Breast epithelium (tissue), 4 donors: ENCODE results near the gene FZD10. TPM values are rescaled to one million over a fixed set of nuclear protein-coding genes. Genes with fewer than 3 reads are reported as not detected.

Experiments
- DNase-seq, 2 donors: peaks; one replicate each; pipeline ENCODE4 v3.0.0-alpha.2; 2019; ENCODE audit warnings: low spot score in 2 of 2
- H3K27ac ChIP-seq, 2 donors: fragments of 200-600 bp; sonication (generic) in 1 of 2; one replicate each; pipeline ENCODE4 v1.5.1; 2016 to 2019; ENCODE audit warnings: mild to moderate bottlenecking in 1 of 2
- H3K27me3 ChIP-seq, 2 donors: fragments of 200-600 bp; sonication (generic) in 1 of 2; one replicate each; pipeline versions ENCODE4 v1.5.1 to v1.6.0; 2017 to 2019; ENCODE audit warnings: control low read depth in 1 of 2, mild to moderate bottlenecking in 1 of 2
- H3K36me3 ChIP-seq: fragments of 200-600 bp; one replicate; pipeline ENCODE4 v1.5.1; 2019
- H3K4me1 ChIP-seq, 2 donors: fragments of 200-600 bp; sonication (generic); one replicate each; pipeline ENCODE4 v1.5.1; 2016 to 2019; ENCODE audit warnings: control low read depth in 1 of 2
- H3K4me3 ChIP-seq, 3 donors: fragments of 200-600 bp; sonication (generic); 1 replicate in 2 of 3; 2 replicates in 1 of 3; pipeline ENCODE4 v1.5.1; 2016 to 2019; ENCODE audit warnings: mild to moderate bottlenecking in 3 of 3, moderate library complexity in 2 of 3
- H3K9me3 ChIP-seq, 2 donors: fragments of 200-600 bp; sonication (generic) in 1 of 2; one replicate each; pipeline ENCODE4 v1.5.1; 2016 to 2019; ENCODE audit warnings: control low read depth in 1 of 2
- POLR2A ChIP-seq: fragments of 450-650 bp; IDR thresholded peaks from one replicate; pipeline ENCODE4 v1.6.1; 2016; ENCODE audit warnings: antibody characterized with exemption, mild to moderate bottlenecking, moderate library complexity
- POLR2AphosphoS5 ChIP-seq, 3 donors: sonication (generic); formaldehyde crosslinking; IDR thresholded peaks; one replicate each; pipeline ENCODE4 v1.6.1; 2017; ENCODE audit warnings: antibody characterized with exemption in 3 of 3
- intact Hi-C: fragments of 100-400 bp; cut with DNase I; formaldehyde crosslinking; loops from one replicate; pipeline ENCODE4 v1.15.1; 2023; ENCODE audit warnings: low total_unique reads
- total RNA-seq, 3 donors: library from RNA; depleted of rRNA; stranded (reverse); fragments of >200 nt; gene quantifications; one replicate each; pipeline ENCODE4 v1.1.0, GENCODE V29; 2016
- TF ChIP-seq, protein P1 (sequence below), 3 donors: fragments of 450-650 bp; IDR thresholded peaks; one replicate each; pipeline ENCODE4 v1.5.1; 2016 to 2017; ENCODE audit warnings: antibody characterized with exemption in 3 of 3, mild to moderate bottlenecking in 3 of 3, moderate library complexity in 3 of 3

FZD10 gene
- total RNA-seq, 3 donors from 2014 or later, result 0.48 to 2.0 (median 1.8) TPM

- TF ChIP-seq POLR2AphosphoS5 (IDR thresholded peaks at IDR 0.05) (no peak), POLR2A (no peak)
- TF ChIP-seq, protein P1, sequence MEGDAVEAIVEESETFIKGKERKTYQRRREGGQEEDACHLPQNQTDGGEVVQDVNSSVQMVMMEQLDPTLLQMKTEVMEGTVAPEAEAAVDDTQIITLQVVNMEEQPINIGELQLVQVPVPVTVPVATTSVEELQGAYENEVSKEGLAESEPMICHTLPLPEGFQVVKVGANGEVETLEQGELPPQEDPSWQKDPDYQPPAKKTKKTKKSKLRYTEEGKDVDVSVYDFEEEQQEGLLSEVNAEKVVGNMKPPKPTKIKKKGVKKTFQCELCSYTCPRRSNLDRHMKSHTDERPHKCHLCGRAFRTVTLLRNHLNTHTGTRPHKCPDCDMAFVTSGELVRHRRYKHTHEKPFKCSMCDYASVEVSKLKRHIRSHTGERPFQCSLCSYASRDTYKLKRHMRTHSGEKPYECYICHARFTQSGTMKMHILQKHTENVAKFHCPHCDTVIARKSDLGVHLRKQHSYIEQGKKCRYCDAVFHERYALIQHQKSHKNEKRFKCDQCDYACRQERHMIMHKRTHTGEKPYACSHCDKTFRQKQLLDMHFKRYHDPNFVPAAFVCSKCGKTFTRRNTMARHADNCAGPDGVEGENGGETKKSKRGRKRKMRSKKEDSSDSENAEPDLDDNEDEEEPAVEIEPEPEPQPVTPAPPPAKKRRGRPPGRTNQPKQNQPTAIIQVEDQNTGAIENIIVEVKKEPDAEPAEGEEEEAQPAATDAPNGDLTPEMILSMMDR (IDR thresholded peaks at IDR 0.05), result no peak
- Histone ChIP-seq H3K9me3 (no peaks in the 10 kb centered on the region), H3K4me1 (no peaks in the 10 kb centered on the region), H3K27me3 (no peaks in the 10 kb centered on the region), H3K4me3 (no peak overlapping the region), H3K27ac (no peak overlapping the region), H3K36me3 (no peaks in the 10 kb centered on the region)
- DNase-seq, result no peak
- intact Hi-C loops, result no loop called here
Observed at GRCh38 chr12:130141901-130142683, 20.2 kb upstream of the FZD10 start.

DNA sequence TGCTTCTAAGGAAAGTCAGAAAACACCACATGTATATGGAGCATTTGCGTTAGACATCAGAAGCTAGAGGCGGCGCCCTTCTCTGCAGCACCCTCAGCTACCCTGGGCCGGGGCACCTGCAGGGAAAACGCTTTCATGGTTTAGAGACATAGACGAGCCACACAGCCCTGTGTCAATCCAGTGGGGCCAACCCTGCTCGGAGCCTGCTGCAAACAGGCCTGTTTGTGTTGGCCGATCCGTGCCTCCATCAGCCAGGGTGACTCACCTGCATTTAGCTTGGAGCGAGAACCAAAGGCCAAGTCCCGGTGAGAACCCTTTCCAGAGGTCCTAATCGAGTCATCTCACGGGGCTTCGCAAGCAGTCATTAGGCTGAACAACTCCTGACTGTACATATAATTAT is 19.5 kb upstream of the FZD10 start:
- TF ChIP-seq POLR2AphosphoS5 (IDR thresholded peaks at IDR 0.05) (no peak), POLR2A (no peak)
- TF ChIP-seq, protein P1 (IDR thresholded peaks at IDR 0.05), result no peak
- intact Hi-C loops, result no loop called here
- H3K36me3 ChIP-seq, result no peaks in the 10 kb centered on the region
- no peaks in the 10 kb centered on the region for H3K9me3 ChIP-seq
- no peak overlapping the region for H3K4me3 ChIP-seq
- no peaks in the 10 kb centered on the region for H3K4me1 ChIP-seq
- H3K27me3 ChIP-seq, result no peaks in the 10 kb centered on the region
- DNase-seq, result peak; percentile 45 to 62
- peak overlapping the region in 1 of 2 donors; percentile 60 for H3K27ac ChIP-seq

- H3K9me3 ChIP-seq, result no peaks in the 10 kb centered on the region
- no peaks in the 10 kb centered on the region for H3K36me3 ChIP-seq
- intact Hi-C loops, result no loop called here
- peak overlapping the region in 1 of 2 donors; percentile 60 for H3K27ac ChIP-seq
- no peaks in the 10 kb centered on the region for H3K27me3 ChIP-seq
- DNase-seq, result no peak
- no peak for TF ChIP-seq POLR2A
- TF ChIP-seq, protein P1 (IDR thresholded peaks at IDR 0.05), result no peak
- TF ChIP-seq POLR2AphosphoS5 (IDR thresholded peaks at IDR 0.05), result no peak
- no peak overlapping the region for H3K4me3 ChIP-seq
- no peaks in the 10 kb centered on the region for H3K4me1 ChIP-seq
Observed at GRCh38 chr12:130143136-130143535, 19.1 kb upstream of the FZD10 start.

GRCh38 chr12:130144256-130144655 is 18.0 kb upstream of the FZD10 start:
- no peaks in the 10 kb centered on the region for H3K9me3 ChIP-seq
- H3K36me3 ChIP-seq, result no peaks in the 10 kb centered on the region
- H3K4me3 ChIP-seq, result no peak overlapping the region
- TF ChIP-seq POLR2AphosphoS5 (IDR thresholded peaks at IDR 0.05) (no peak), POLR2A (no peak)
- TF ChIP-seq, protein P1 (IDR thresholded peaks at IDR 0.05), result no peak
- H3K4me1 ChIP-seq, result no peaks in the 10 kb centered on the region
- no peak for DNase-seq
- no peaks in the 10 kb centered on the region for H3K27me3 ChIP-seq
- intact Hi-C loops, result no loop called here
- no peak overlapping the region for H3K27ac ChIP-seq

DNA sequence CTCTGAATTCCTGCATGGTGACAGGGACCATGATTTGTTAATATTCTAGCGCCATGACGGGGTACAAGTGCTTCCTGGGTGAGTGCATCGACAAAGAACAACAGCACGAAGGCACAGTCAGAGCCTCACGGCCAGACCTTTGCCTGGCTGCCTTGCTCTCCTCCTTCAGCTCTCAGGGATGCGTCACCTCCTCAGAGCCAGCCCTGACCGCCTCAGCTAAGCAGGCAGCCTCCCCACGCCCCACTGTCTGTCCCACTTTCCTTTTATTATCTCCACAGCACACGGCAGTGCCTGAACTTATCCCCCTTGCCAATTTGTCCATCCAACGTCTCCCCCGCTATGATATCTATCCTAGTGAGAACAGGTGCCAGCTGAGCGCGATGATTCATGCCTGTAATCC is 16.5 kb upstream of the FZD10 start:
- H3K9me3 ChIP-seq, result no peaks in the 10 kb centered on the region
- no peaks in the 10 kb centered on the region for H3K4me1 ChIP-seq
- DNase-seq, result no peak
- no peak overlapping the region for H3K27ac ChIP-seq
- H3K36me3 ChIP-seq, result no peaks in the 10 kb centered on the region
- TF ChIP-seq POLR2AphosphoS5 (IDR thresholded peaks at IDR 0.05) (no peak), POLR2A (no peak)
- TF ChIP-seq, protein P1 (IDR thresholded peaks at IDR 0.05), result no peak
- no peak overlapping the region for H3K4me3 ChIP-seq
- H3K27me3 ChIP-seq, result no peaks in the 10 kb centered on the region
- intact Hi-C loops, result no loop called here
